HG02623 (cell line): Measurements from ENCODE around the gene SLK.
A peak's percentile ranks its signal among the peaks of the same experiment; 100 is the strongest.

Source experiments
- ATAC-seq: cut with Tn5 transposase; IDR thresholded peaks from one replicate; pipeline ENCODE4 v1.9.1; 2021; ENCODE audit warnings: moderate library complexity; ENCODE audit not compliant: unreplicated experiment

The SLK gene

DNA sequence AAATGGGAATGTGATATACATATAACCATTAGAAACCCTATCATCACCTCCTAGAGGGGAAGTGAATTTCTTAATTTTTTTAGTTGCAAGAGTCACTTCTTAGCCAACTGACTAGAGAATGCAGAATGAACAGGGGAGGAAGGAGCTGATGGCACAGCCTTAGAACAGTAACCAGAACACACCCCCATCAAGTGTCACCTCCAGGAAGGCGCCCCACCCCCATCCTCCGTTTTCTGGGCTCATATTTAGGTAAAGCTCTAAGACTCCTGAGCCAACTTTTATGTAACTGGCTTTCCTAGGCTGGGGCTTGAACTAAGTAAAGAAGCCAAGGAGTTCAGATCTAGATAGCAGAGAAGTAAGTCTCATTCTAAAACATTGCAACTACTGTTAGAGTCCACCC is 64.7 kb downstream of the SLK start:
- ATAC-seq, result no peak

DNA sequence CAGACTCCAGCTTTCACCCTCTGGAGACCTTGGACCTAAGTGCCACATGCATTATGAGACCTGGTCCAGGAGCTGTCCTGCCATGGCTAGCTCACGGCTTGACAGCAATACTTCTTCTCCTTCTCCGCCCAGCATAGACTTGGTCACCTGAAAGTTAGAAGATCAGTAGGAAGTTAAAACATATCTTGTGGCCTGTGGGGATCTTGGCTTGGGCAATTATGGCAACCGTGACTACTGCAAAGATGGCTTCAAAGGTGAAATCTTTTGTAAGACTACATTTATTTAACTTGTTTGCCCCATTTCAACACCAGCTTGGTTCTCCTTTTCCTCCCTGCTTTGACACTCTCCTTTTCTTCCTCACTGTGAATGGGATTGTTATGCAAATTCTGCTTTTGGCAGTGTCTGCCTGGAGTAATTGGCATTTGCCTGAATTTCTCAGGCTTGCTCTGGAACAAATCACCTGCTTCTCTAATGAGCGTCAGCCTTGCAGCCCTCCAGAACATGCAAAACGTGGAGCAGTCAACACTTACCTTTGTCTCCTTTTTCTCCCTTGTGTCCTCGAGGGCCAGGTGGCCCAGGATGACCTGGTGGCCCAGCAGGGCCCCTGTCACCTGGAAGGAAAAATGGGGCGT is 65.3 kb downstream of the SLK start:
- no peak for ATAC-seq

DNA sequence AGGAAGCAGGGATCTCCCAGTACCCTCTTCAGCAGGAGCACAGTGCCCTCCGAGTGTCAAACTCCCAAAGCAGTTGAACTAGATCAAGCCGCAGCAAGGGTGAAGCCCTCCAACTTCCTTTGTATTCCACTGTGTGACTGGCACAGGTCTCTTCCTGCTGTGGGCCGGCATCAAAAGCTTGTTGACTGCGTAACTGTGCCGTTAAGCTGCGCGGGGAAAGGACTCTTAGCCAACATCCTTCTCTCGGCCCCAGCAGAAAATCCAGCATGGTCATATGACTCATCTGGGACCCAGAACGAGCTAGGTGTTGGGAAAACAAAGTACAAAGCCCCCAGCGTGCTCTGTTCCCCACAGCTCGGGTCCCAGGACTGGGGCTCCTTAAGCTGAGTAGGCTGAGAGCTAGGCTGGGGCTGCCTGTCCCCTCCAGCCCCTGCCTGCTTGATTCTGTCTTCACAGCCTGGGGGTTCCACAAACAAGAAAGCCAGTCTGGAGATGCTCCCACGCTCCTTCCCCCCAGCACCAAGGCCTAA is 66.5 kb downstream of the SLK start:
- no peak for ATAC-seq

- ATAC-seq, result no peak
Observed at GRCh38 chr10:104033966-104034365, 67.0 kb downstream of the SLK start.

- no peak for ATAC-seq
Observed at GRCh38 chr10:104034401-104035193, 67.7 kb downstream of the SLK start.

- ATAC-seq, result no peak
Observed at GRCh38 chr10:104035194-104036068, 68.5 kb downstream of the SLK start.

- ATAC-seq, result no peak
Observed at GRCh38 chr10:104036069-104036384, 69.1 kb downstream of the SLK start.

DNA sequence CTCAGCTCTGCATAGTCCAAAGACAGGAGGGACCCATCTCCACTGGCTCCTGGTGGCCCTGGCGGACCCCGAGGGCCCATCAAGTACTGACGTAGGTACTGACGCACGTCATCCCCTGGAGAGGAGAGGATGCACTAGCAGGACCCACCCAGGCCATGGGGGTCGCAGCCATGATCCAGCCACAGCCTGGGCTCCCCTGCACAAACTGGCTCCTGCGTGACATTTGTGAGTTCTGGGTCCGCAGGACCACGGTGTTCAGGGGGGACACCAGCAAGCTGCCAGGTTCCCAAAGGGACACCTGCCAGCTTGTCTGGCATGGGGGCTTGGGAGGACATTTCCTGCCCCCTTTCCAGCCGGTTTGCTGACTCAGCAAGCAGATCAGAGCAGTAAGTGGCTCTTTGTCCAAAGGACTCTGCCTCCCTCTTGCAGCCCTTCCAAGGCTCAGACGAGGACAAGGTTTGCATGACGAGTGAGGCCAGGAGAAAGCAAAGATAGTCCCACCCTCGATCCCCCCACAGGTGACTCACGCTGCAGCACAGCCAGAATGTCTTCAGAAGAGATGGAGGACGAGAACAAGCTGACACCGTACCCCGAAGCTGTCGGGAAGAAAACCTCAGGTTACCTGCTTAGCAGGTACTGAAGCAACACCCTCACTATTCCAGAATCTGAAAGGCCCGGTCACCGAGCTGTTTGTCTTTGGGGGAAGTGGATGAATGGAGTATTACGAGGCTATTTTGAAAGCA is 69.7 kb downstream of the SLK start:
- ATAC-seq, result no peak

GRCh38 chr10:104037261-104037951 is 70.5 kb downstream of the SLK start:
- ATAC-seq, result no peak

- ATAC-seq, result no peak
Observed at GRCh38 chr10:104038537-104038936, 71.6 kb downstream of the SLK start.

GRCh38 chr10:104038958-104039752 is 72.2 kb downstream of the SLK start:
- ATAC-seq, result no peak

DNA sequence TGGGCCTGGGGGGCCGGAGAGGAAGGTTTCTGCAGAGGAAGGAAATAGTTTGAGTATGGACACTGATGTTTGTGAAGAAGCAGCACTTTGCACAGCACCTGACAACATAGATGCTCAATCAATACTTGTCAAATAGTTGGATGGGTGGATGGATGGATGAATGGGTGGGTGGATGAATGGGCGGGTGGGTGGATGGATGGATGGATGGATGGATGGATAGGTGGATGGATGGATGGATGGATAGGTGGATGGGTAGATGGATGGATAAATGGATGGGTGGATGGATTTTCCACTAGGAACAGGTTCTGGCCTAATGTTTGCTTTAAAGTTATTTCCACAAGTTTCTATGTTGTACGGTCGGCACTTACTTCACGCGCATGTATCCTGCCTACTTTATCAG is 73.4 kb downstream of the SLK start:
- no peak for ATAC-seq

DNA sequence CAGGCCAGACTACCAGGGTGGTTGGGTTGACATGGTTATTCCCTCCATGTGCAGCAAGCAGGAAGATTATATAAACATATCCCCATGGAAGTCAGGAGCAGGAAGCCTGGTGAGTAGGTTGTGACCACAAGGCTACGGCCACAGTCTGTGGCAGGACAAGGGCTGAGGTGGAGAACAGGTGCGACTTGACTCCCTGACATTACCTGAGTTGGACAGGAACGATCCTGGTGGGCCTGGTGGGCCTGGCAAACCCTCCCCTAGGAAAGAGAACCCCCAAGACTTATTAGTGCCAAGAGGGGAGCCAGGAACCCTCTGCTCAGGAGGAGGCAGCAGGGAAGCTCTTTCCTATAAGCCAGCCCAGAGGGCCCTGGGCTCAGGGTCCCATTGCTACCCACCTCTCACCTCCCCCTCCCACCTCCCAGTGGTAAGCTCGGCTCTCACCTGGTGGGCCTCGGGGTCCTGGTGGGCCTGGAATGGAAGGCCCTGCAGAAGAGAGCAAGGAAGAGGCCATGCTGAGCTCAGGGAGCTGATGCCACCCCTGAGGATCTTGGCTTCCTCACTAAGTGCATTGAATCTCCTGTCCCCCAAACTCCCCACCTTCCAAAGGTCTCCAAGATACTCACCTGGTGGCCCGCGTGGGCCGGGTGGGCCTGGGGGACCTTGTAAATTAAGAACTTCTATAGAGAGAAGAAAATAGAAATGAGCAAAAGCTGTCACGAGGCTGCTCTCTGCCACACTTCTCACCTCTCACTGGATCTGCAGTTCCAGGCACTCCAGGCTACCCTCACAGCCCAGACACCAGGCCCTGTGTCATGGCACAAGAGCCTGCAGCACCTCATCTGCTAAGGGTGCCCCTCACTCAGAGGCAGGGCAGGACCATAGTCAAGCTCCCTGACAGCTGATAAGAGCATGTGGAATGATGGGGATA is 74.2 kb downstream of the SLK start:
- no peak for ATAC-seq

DNA sequence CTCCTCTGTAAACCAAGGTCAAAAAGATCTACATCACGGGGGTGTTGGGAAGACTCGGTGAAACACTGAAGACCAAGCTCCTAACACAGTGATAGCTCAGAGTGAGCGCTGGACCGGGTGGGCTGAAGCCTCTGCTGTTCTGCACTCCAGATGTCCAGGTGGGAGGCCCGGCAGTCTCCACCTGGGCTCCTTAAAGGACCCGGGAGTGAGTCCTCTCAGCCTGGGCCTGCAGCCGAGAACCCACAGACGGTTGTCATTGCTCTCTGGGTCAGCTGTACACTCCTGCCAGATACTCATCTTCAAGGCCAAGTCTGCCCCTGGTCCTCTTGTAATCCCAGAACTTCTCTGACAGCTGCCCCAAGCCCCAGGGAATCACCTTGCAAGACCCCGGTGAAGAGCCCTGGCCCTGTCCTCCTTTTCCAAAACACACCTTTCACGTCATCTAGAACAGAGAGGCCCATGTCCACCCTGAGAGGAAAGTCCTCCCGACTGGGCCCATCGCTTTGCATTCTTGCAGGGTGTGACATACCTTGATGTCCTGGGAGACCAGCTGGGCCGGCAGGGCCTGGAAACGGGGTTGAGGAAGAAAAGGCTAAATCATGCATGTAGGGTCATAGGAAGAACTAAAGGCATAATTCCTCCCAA is 75.1 kb downstream of the SLK start:
- ATAC-seq, result no peak

DNA sequence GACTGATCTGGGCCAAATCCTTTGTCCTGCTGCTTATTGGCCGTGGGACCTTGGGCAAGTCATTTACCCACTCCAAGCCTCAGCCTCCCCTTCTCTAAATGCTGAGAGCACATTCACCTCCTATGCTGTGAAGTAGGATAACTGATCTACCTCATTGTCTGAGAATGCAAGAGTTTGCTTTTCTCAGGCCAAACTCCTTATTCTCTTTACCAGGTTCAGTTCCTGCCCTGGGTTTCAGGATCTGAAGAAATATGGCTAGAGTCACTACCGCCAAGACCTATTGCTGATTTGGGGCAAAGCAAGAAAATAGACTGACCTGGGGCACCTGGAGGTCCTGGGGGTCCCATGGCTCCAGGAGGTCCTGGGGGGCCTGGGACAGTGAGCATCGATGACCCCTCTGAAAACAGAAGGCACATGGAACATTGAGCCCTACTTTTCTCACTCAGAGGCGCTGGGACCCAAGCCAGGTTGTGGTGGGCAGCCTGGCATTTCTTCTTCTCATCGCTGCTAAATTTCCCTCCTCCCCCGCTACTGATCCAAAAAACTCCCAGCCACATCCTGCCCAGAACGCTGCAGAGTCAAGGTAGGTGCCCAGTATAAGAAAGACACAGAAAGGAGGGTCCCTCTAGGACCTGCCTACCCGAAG is 76.4 kb downstream of the SLK start:
- peak; percentile 47 for ATAC-seq

GRCh38 chr10:104043854-104044253 is 76.9 kb downstream of the SLK start:
- no peak for ATAC-seq
